ENCODE measurements around the gene UNC5B. TPM values are rescaled to one million over a fixed set of nuclear protein-coding genes. Genes with fewer than 3 reads are reported as not detected.

The UNC5B gene
- total RNA-seq, 1 experiment from 2014 or later, result 22.0 TPM

- Histone ChIP-seq H3K4me1 (ENCODE audit: control insufficient read depth in 1 of 2, insufficient read depth in 2 of 2, low read length in 2 of 2) (peaks cover 17% of the 10 kb centered on the region in 2 experiments), H2AFZ (ENCODE audit: low read depth, low read length, poor library complexity, severe bottlenecking) (no peak overlapping the region), H3K36me3 (ENCODE audit: control insufficient read depth in 1 of 2, insufficient read depth in 2 of 2, low read length in 2 of 2) (no peaks in the 10 kb centered on the region), H3K9me2 (ENCODE audit: insufficient read depth) (no peaks in the 10 kb centered on the region), H3K9ac (ENCODE audit: low read length) (no peak overlapping the region), H3K4me3 (replicated peaks in 1 of 2; ENCODE audit: low read depth in 1 of 2, low read length in 2 of 2) (no peak overlapping the region), H4K20me1 (ENCODE audit: insufficient read depth) (no peaks in the 10 kb centered on the region), H3K9me3 (ENCODE audit: control insufficient read depth in 1 of 2, insufficient read depth in 1 of 2, low read depth in 1 of 2, low read length in 2 of 2) (no peaks in the 10 kb centered on the region), H3K4me2 (ENCODE audit: low read length) (no peak overlapping the region), H3K79me2 (ENCODE audit: insufficient read depth, low read length) (no peaks in the 10 kb centered on the region), H3K27me3 (ENCODE audit: insufficient read depth, low read length) (no peaks in the 10 kb centered on the region), H3K27ac (ENCODE audit: low read depth, low read length) (no peak overlapping the region)
- intact Hi-C loops (cut with micrococcal nuclease), result no loop called here
- DNase-seq (ENCODE audit: low read depth, low spot score), result no peak
- RAD21 ChIA-PET (ENCODE audit: low non-redundant PET in 1 of 2, low total read pairs in 2 of 2, uncharacterized antibody in 2 of 2, unreplicated experiment in 2 of 2), result no interaction called here
- CTCF ChIA-PET, result no interaction called here
- TF ChIP-seq TCF7L2 (IDR thresholded peaks at IDR 0.05; ENCODE audit: borderline replicate concordance, extremely low read depth, insufficient read depth, insufficient read length), result no peak
- TF ChIP-seq ZFX (IDR thresholded peaks at IDR 0.05), result no peak
- TF ChIP-seq EZH2phosphoT487 (IDR thresholded peaks at IDR 0.05; ENCODE audit: borderline replicate concordance), result no peak
- no peak for TF ChIP-seq RAD21 (IDR thresholded peaks at IDR 0.05; ENCODE audit: low read depth)
- TF ChIP-seq YY1 (IDR thresholded peaks at IDR 0.05; ENCODE audit: extremely low read depth, insufficient replicate concordance, low read depth, low read length), result no peak
- TF ChIP-seq ZBTB33 (IDR thresholded peaks at IDR 0.05; ENCODE audit: extremely low read depth, insufficient replicate concordance, low read length), result no peak
- no TSS peak for BruUV-seq (replicated peaks)
- POLR2A ChIA-PET, result no interaction called here
- no peak for ATAC-seq
Observed at GRCh38 chr10:71335173-71335708, 122.9 kb downstream of the UNC5B start.

- CTCF ChIA-PET, result no interaction called here
- H3K4me1 ChIP-seq (ENCODE audit: control insufficient read depth in 1 of 2, insufficient read depth in 2 of 2, low read length in 2 of 2), result peaks cover 22 to 26% of the 10 kb centered on the region in 2 experiments
- TF ChIP-seq JUND (IDR thresholded peaks at IDR 0.05) (no peak), REST (IDR thresholded peaks at IDR 0.05; ENCODE audit: low read depth) (no peak), MAX (IDR thresholded peaks at IDR 0.05) (no peak), TCF7L2 (IDR thresholded peaks at IDR 0.05; ENCODE audit: borderline replicate concordance, extremely low read depth, insufficient read depth, insufficient read length) (no peak), CBX3 (IDR thresholded peaks at IDR 0.05; ENCODE audit: low read depth) (no peak), EZH2 (IDR thresholded peaks at IDR 0.05) (no peak), POLR2A (IDR thresholded peaks at IDR 0.05; ENCODE audit: borderline replicate concordance, extremely low read depth, insufficient read depth, insufficient read length) (no peak), ATF3 (IDR thresholded peaks at IDR 0.05) (no peak), YY1 (IDR thresholded peaks at IDR 0.05; ENCODE audit: extremely low read depth, insufficient replicate concordance, low read depth, low read length) (no peak), CEBPB (IDR thresholded peaks at IDR 0.05; ENCODE audit: low read depth) (no peak), POLR2AphosphoS5 (IDR thresholded peaks at IDR 0.05; ENCODE audit: low read depth, low read length) (no peak)
Observed at GRCh38 chr10:71336632-71337031, 124.3 kb downstream of the UNC5B start.

More at GRCh38 chr10:71336632-71337031, 124.3 kb downstream of the UNC5B start:
- H3K27me3 ChIP-seq (ENCODE audit: insufficient read depth, low read length), result no peaks in the 10 kb centered on the region
- intact Hi-C loops (cut with micrococcal nuclease), result no loop called here
- H3K9me2 ChIP-seq (ENCODE audit: insufficient read depth), result no peaks in the 10 kb centered on the region
- no peaks in the 10 kb centered on the region for H3K9me3 ChIP-seq (ENCODE audit: control insufficient read depth in 1 of 2, insufficient read depth in 1 of 2, low read depth in 1 of 2, low read length in 2 of 2)
- H2AFZ ChIP-seq (ENCODE audit: low read depth, low read length, poor library complexity, severe bottlenecking), result no peak overlapping the region
- no peak for ATAC-seq
- H3K79me2 ChIP-seq (ENCODE audit: insufficient read depth, low read length), result no peaks in the 10 kb centered on the region
- H3K4me3 ChIP-seq (replicated peaks in 1 of 2; ENCODE audit: low read depth in 1 of 2, low read length in 2 of 2), result no peak overlapping the region
- ChIA-PET RAD21 (ENCODE audit: low non-redundant PET in 1 of 2, low total read pairs in 2 of 2, uncharacterized antibody in 2 of 2, unreplicated experiment in 2 of 2) (no interaction called here), POLR2A (no interaction called here)
- no peak overlapping the region for H3K9ac ChIP-seq (ENCODE audit: low read length)
- DNase-seq (ENCODE audit: low read depth, low spot score), result no peak
- no peaks in the 10 kb centered on the region for H3K36me3 ChIP-seq (ENCODE audit: control insufficient read depth in 1 of 2, insufficient read depth in 2 of 2, low read length in 2 of 2)
- H3K27ac ChIP-seq (ENCODE audit: low read depth, low read length), result no peak overlapping the region
- no peaks in the 10 kb centered on the region for H4K20me1 ChIP-seq (ENCODE audit: insufficient read depth)
- H3K4me2 ChIP-seq (ENCODE audit: low read length), result no peak overlapping the region
- BruUV-seq (replicated peaks), result no TSS peak

Measured in HCT116 (cell line).